Activated CD8-positive, alpha-beta memory T cell treated with anti-CD3 and anti-CD28 coated beads, Interleukin-2, amount 50 U/mL, for 4 hours (primary cell): ENCODE data around the gene LRMDA.

Experiments used
- DNase-seq: peaks from one replicate; pipeline ENCODE4 v3.0.0-alpha.2; 2020

Gene LRMDA

GRCh38 chr10:75649466-75649865, 218.0 kb downstream of the LRMDA start:
- no peak for DNase-seq

DNA sequence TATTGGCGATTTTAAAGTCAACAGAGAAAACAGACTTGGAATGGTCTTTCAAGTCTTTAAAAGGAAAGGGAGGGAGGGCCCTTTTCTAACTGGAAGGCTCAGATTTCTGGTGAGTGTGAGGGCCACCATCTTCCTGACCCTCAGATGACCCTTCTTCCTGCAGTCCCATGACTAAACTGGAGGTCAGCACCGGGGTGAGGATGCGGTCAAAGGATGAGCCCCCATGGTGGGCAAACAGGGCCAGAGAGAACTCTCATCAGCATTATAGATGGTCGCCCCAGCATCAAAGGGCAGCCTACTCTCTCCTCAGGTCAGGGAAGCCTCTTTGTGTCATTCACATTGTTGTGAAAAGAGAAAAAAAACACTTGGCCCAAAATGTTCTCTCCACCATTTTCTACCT, 219.2 kb downstream of the LRMDA start:
- DNase-seq: no peak

DNA sequence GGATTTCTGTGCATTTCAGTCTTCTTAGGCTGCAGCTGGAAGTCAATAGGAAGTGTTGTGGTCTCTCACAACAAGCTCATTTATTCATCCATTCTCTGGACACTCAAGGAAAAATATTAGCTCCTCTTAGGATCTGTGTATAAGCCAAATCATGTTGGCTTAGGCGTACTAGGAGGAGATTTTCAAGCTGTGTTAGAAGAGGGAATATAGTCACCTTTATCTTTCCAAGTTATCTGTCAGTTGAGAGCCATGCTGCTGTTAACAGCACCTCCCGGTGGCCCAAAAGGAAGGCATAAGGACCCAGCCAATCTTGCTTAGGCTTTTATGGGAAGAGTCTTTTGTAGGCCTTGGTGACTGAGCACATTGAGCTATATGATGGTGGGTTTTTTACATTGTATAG, 220.0 kb downstream of the LRMDA start:
- DNase-seq: no peak

DNA sequence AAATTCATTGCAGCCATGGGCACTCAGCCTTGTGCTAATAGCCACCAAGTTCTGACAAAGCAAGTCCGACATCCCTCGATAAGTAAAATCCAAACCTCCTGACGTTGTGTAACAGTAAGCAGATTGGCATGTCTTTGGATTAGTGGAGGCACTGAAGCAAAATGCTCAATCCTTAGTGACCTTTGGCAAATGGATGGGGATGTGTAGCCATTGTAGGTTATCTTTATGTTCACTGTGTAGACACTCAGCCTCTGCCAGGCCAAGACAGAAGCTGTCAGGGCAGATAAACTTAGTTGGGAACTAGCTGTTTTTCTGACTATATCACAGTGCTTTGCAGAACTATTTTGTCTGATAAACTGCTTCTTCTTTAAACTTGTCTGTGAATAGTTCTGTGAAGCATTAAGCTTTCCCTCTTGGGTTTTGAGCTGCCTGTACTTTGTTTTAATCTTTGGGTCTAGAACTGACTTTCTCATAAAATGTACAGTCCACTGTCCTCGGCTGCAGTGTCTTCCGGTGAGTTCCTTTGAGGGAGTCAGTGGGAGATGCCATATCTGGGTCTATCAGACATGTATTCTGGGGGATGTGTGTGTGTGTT, 220.8 kb downstream of the LRMDA start:
- no peak for DNase-seq

DNA sequence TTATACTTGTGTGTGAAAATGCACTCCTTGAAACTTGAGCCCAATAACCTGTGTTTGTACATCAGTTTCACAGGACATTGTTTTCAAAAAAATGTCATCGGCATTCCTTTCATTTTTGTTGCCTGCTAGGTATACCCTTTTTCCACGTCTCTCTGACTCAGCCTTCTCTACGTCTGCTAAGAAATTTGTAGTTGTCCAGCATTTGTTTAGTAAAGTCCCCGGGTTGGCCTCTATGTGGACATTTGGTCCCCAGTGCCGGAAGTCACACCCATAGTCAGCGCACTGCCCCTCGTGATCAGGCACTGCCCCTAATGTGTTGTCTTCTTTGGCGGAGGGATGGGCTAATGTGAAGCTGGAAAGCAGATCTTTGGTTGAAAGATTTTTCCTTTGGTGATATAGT, 222.3 kb downstream of the LRMDA start:
- DNase-seq: no peak

DNA sequence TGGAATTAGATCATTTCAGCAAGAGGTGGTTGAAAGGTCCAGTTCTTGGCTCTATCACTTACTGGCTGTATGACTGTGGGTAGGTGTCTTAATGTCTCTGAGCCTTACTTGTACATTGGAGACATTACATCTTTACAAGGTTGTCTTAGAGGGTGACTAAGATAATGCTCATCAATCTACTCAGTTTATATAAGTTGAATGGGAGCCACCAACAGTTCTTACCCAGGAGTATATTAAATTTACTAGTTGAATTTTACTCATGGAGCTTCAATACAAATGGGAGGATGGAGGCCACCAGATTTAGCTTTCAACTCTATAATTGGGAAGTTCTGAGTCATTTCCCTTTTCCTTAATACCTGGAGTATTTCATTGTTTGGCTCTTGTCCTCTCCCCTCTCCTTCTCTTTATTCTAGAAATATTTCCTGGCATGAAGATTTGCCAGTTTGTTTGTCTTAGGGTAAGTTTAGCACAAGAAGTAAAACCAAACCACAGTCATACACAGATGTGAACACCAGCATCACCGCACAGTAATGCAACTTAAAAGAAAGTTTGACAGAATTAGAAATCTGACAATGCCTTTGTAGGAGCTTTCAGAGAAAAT, 222.8 kb downstream of the LRMDA start:
- no peak for DNase-seq

DNA sequence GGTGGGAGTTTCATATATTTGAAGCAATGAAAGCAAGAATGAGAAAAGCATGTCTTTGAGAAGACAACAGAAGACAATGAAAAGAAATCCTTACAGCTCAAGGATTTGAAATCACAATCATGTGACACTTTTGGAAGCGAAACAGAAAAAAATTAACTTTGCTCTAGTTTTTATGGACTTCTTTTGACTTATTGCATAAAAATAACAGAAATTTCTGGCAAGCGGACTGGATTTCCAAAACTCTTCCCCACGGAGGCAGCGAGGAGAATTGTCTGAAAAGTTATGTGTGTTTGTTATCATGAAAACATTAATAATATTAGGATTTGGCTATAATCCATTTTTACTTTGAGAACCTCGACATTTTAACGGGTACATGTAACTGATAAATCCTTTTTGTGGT, 223.3 kb downstream of the LRMDA start:
- no peak for DNase-seq

DNA sequence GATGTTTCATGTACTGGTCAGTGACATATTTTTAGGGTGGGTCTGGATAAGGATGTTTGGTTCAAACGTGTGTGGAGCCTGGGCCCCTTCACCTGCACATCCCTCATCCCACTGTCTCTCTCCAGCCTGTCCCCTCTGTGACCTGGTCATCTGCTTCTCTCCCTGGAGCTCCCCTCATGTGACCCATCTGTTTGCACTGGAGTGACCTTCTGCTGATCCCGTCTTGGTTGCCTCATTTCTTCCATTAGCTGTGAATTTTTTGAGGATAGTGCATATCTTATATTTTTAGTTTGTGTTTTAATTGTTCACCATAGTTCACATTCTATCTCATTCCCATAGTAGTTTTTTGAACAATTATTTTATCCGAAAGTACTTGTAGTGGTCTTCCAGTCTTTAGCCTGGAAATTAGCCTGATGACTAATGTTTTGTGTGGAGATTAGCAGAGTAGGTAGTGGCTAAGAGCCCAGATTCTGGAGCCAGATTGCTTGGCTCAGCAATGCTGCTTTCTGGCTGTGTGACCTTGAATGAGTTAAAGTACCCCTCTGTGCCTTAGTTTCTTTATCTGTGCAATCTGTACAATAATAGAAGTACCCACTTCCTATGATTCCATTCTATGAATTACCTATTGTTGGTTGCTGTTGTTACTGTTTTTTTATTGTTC, 224.5 kb downstream of the LRMDA start:
- no peak for DNase-seq

DNA sequence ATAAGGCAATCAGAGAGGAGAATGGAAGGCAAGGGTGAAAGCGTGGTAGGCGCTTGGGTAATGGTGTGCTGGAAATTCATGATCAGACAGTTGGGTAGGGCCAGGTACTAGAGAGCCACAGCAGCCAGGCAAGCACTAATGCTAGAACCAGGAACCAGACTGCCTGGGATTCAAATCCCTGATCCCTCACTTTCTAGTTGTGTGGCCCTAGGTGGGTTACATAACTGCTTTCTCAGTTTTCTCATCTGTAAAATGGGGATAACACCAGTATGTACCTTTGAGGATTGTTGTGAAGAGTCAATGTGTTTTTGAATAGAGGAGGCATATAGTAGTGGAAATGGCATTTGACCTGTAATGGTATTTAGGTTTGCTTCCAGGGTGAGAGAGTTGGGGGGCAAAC, 225.9 kb downstream of the LRMDA start:
- DNase-seq: no peak

- DNase-seq: no peak
These were observed 226.6 kb downstream of the LRMDA start for GRCh38 chr10:75658036-75658435.

GRCh38 chr10:75658496-75658895, 227.1 kb downstream of the LRMDA start:
- DNase-seq: no peak

DNA sequence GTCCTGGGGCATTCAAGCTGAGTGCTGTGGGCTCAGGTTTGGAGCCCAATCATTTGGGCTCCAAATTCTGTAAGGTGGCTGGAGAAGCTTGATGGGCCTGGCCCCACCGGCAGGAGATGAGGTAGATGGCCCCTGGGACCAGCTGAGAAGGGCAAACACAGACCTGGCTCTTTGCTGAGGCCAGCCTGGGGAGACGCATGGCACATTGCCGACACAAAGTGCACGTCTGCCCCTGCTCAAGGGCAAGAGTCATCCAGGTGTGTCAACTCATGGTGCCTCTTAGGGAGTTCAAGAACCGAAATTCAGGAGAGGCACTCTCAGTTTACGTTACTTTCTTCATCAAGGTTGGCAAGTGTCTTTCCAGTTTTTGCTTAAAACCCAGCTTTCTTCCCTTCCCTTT, 227.5 kb downstream of the LRMDA start:
- no peak for DNase-seq

DNA sequence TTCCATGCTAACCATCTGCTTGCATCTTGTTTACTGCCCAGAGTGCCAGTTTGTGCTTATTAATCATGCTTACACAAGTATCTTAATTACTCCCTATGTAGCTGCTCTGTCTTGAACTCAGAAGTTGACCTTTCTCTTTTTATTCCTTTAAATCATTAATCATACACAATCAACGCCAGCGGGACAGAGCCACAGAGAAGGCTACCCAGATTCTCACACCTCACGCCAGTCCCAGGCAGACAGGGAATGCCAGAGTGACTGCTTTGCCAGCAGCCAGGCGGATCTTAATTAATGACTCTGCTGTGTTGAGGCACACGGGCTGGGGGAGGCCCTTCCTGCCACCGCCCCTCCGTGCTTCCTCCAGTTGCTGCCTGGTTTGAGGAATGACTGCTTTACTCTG, 229.4 kb downstream of the LRMDA start:
- DNase-seq: no peak

GRCh38 chr10:75662715-75663114, 231.3 kb downstream of the LRMDA start:
- no peak for DNase-seq

GRCh38 chr10:75663947-75664664, 232.7 kb downstream of the LRMDA start:
- no peak for DNase-seq

DNA sequence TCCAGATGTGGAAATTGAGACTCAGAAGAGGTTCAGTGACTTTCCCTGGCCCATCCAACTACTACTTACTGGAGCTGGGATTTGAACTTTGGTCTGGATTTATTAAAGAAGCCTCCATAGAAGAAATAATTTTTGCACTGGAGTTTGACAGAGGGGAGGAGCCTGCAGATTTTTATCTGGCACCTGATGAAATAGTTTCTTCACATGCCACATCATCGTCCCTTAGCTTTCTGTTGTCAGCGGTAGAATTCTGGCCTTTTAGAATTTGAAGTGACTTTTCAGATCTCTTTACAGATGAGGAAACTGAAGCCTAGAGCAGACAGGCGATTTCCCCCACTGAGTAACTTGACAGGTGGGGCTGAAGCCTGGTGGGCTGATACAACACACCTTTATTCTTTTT, 233.5 kb downstream of the LRMDA start:
- DNase-seq: no peak

DNA sequence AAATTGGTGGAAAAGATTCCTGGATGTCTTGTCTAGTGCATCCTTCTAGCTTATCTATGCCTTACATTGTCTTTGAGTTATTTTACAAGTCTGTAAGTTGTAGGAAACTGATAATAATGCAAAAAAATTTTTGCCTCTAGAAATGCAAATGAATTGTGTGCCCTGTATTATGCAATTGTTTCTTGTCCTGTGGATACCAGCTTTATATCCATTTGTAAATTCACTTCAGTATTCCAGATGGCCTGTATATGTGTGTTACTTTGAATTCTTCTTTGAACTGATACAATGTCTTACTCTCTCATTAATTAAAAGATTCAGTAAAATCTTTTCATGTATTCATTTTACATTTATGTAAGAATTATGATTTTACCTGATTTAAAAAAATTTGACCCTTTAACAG, 234.3 kb downstream of the LRMDA start:
- no peak for DNase-seq

GRCh38 chr10:75672111-75672671, 240.8 kb downstream of the LRMDA start:
- no peak for DNase-seq

DNA sequence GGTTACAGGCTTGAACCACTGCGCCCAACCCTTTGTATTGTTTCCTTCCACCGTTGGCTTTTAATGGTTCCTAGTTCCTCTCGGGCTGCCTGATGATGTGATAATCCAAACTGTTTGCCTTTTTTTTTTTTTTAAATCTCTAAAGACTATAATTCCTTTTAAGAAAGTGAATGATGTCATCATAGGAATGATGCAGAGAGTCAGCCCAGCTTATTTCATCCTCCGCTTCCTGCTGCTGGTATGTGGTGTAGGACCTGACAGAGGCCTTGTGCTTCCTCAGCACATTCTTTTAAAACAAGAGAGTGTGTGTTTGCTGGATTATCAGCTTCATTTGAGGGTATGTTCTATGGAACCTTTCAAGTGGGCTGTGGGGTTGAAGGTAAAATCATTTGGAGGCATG, 241.4 kb downstream of the LRMDA start:
- no peak for DNase-seq

DNA sequence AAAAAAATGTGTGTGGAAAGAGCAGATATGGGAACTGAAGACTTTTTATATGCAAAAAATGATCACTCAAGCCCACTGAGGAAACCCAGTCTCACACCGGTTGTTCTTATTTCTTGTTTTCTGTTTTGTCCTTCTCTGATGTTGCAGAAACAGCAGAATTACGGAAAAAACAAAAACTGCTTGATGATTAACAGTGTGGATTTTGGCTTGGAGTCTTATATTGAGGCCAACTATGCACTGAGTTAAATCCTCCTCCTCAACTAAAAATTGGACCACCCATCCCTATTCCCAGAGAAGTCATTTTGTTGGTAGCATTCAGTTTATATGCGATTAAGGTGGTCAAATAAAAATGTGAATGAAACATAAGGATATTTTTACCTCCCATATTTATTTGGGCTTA, 246.1 kb downstream of the LRMDA start:
- no peak for DNase-seq

DNA sequence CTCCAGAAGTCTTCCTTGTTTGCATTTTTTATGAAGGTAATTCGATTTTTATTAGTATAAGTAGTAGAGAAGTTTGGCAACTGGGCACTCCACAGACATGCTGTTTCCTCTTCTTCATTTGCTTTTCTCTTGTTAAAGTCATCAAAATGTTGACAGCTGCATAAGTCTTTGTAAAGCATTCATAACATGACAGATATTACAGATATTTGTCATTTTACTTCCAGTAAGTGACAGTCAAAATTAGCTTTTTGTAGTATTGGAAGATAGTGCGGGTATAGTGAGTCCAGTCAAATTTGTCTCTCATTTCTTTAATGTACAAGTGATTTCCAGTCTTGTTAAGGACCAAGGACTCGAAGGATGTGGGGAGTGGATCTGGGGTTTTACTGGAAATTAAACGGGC, 247.1 kb downstream of the LRMDA start:
- DNase-seq: no peak

DNA sequence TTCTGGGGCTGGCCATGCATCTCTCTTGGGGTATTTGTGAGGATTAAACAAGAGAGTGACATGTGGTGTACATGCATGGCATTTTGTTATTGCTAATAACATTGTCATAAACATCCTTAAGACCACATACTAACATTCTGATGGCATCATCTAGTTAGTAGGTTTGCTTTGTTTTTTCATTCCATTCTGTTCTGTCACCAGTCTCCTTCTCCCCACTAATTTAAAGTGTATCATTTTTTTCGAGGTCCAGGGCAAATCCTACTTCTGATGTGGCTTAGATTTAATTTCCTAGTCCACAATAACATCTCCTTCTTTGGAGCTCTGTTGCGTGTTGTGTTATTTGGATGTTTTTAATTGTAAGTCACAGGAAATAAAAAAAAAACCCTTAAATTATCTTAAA, 248.1 kb downstream of the LRMDA start:
- DNase-seq: no peak

DNA sequence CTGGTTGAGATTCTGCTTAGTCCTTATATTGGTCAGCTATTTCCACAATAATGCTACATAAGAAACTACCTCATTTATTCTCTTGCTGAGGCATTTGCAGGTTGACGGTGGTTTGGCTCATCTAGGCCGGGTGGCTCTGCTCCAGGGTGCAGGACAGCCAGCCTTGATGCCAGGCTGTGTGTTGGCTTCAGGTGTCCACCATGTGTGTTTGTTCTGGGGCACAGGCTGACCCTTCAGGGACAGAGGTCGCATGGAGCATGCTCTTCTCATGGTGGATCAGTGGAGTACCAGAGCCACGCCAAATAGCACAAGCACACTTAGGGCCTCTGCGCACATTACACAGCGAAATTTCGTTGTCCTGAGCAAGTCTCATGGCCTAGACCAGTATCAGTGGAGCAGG, 249.9 kb downstream of the LRMDA start:
- DNase-seq: no peak
